PC-3 (cell line): ENCODE results near the gene ZSCAN31.

Experiments used
- EZH2 ChIP-seq: fragments of 300-600 bp; sonication (generic); IDR thresholded peaks from one replicate; pipeline ENCODE4 v1.6.1; 2017; ENCODE audit warnings: antibody characterized with exemption, mild to moderate bottlenecking, low read length; ENCODE audit not compliant: unreplicated experiment
- EZH2phosphoT487 ChIP-seq: fragments of 300-600 bp; sonication (generic); IDR thresholded peaks from 2 replicates; pipeline ENCODE4 v1.6.1; 2018; ENCODE audit warnings: mild to moderate bottlenecking, antibody characterized with exemption, low read length, borderline replicate concordance
- TF ChIP-seq, protein P1 (sequence below): fragments of 300-600 bp; sonication (generic); conservative IDR thresholded peaks from 2 replicates; pipeline ENCODE4 v1.5.1; 2017; ENCODE audit warnings: antibody characterized with exemption, low read depth, mild to moderate bottlenecking, low read length

DNA sequence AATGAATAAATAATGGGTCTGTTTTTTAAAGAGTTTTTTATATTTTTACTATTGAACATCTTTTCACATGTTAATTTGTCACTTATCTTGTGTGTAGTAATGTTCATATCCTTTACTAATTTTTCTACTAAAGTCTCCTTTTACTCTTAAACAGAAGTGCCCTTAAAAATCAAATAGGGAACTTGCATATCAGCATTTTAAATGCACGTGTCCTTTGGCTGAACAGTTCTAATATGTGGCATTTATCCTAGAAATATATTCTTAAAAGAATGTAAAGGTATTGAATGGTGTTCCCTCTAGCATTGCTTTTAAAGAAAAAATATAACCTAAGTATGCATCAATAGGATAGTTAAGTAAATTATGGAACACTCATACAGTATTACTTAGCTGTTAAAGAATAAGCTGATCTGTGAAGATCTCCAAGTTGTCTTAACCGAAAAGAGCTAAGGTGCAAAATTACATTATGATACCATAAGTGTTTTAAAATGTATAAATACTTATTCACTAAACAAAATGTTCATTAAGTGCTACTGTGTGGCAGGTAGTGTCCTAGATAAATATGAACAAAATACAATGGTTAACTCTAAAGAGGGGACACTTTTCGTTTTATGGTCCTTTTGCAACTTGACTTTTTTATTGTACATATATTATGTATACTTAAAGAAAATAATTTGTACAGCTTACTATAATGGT, 55.2 kb downstream of the ZSCAN31 start:
- TF ChIP-seq, protein P1, sequence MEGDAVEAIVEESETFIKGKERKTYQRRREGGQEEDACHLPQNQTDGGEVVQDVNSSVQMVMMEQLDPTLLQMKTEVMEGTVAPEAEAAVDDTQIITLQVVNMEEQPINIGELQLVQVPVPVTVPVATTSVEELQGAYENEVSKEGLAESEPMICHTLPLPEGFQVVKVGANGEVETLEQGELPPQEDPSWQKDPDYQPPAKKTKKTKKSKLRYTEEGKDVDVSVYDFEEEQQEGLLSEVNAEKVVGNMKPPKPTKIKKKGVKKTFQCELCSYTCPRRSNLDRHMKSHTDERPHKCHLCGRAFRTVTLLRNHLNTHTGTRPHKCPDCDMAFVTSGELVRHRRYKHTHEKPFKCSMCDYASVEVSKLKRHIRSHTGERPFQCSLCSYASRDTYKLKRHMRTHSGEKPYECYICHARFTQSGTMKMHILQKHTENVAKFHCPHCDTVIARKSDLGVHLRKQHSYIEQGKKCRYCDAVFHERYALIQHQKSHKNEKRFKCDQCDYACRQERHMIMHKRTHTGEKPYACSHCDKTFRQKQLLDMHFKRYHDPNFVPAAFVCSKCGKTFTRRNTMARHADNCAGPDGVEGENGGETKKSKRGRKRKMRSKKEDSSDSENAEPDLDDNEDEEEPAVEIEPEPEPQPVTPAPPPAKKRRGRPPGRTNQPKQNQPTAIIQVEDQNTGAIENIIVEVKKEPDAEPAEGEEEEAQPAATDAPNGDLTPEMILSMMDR: no peak
- TF ChIP-seq EZH2 (no peak), EZH2phosphoT487 (no peak)
